ENCODE measurements around the gene IRAK2. TPM values are rescaled to one million over a fixed set of nuclear protein-coding genes. Genes with fewer than 3 reads are reported as not detected.

Gene IRAK2
- total RNA-seq, 4 donors from 2014 or later = 3.6 to 13.6 (median 7.4) TPM

- Histone ChIP-seq H3K27me3 (no peaks in the 10 kb centered on the region), H3K9me3 (no peaks in the 10 kb centered on the region), H3K27ac (no peak overlapping the region), H3K4me1 (peaks cover 40% of the 10 kb centered on the region), H3K36me3 (peaks cover 44% of the 10 kb centered on the region), H3K4me3 (no peak overlapping the region)
- TF ChIP-seq POLR2AphosphoS5 (IDR thresholded peaks at IDR 0.05) = no peak
- TF ChIP-seq, protein P1, sequence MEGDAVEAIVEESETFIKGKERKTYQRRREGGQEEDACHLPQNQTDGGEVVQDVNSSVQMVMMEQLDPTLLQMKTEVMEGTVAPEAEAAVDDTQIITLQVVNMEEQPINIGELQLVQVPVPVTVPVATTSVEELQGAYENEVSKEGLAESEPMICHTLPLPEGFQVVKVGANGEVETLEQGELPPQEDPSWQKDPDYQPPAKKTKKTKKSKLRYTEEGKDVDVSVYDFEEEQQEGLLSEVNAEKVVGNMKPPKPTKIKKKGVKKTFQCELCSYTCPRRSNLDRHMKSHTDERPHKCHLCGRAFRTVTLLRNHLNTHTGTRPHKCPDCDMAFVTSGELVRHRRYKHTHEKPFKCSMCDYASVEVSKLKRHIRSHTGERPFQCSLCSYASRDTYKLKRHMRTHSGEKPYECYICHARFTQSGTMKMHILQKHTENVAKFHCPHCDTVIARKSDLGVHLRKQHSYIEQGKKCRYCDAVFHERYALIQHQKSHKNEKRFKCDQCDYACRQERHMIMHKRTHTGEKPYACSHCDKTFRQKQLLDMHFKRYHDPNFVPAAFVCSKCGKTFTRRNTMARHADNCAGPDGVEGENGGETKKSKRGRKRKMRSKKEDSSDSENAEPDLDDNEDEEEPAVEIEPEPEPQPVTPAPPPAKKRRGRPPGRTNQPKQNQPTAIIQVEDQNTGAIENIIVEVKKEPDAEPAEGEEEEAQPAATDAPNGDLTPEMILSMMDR (IDR thresholded peaks at IDR 0.05) = no peak
- TF ChIP-seq EP300 (IDR thresholded peaks at IDR 0.05) = no peak
- no peak for TF ChIP-seq POLR2A (IDR thresholded peaks at IDR 0.05)
- 78% methylated on average over 5 of the region's 5 CpGs for WGBS
- DNase-seq (ENCODE audit: low spot score in 2 of 2) = no peak
These were observed 117.2 kb downstream of the IRAK2 start for GRCh38 chr3:10281951-10282350.

GRCh38 chr3:10283638-10284037 lies 118.9 kb downstream of the IRAK2 start:
- Histone ChIP-seq H3K27ac (no peak overlapping the region), H3K4me1 (peaks cover 45% of the 10 kb centered on the region), H3K27me3 (no peaks in the 10 kb centered on the region), H3K4me3 (no peak overlapping the region), H3K36me3 (peaks cover 29% of the 10 kb centered on the region), H3K9me3 (no peaks in the 10 kb centered on the region)
- TF ChIP-seq EP300 (IDR thresholded peaks at IDR 0.05) (no peak), POLR2A (IDR thresholded peaks at IDR 0.05) (no peak), POLR2AphosphoS5 (IDR thresholded peaks at IDR 0.05) (no peak)
- TF ChIP-seq, protein P1 (IDR thresholded peaks at IDR 0.05) = no peak
- no peak for DNase-seq (ENCODE audit: low spot score in 2 of 2)
- WGBS = 57% methylated on average over 5 of the region's 5 CpGs

DNA sequence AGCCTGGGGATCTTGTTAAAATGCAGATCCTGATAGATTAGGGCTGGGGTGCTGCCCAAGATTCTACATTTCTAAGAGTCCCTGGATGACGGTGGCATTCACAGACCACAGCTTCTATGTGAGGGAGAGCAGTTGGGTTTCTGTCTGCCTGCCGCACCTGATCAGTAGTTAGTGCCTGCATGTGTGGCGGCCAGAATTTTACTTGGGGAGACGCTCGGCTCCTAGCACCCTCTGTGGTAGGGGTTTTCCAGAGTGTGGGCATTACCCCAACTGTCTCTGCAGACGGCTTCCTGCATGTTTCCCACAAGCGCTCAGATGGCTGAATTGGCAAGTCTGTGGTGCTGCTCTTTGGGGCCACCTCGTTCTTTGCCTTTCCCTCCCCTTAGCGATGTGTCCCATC lies 119.8 kb downstream of the IRAK2 start:
- H3K36me3 ChIP-seq = peaks cover 25% of the 10 kb centered on the region
- 50% methylated on average over 7 of the region's 9 CpGs for WGBS

GRCh38 chr3:10285272-10286132 lies 120.8 kb downstream of the IRAK2 start:
- WGBS = 68% methylated on average over 12 of the region's 12 CpGs
- TF ChIP-seq EP300 (IDR thresholded peaks at IDR 0.05) = no peak
- no peak for TF ChIP-seq POLR2AphosphoS5 (IDR thresholded peaks at IDR 0.05)
- TF ChIP-seq POLR2A (IDR thresholded peaks at IDR 0.05) = no peak
- TF ChIP-seq, protein P1 (IDR thresholded peaks at IDR 0.05) = no peak
- H3K4me3 ChIP-seq = no peak overlapping the region
- H3K27ac ChIP-seq = peak overlapping the region; percentile 18
- no peaks in the 10 kb centered on the region for H3K9me3 ChIP-seq
- no peaks in the 10 kb centered on the region for H3K27me3 ChIP-seq
- peaks cover 15% of the 10 kb centered on the region for H3K36me3 ChIP-seq
- peaks cover 45% of the 10 kb centered on the region for H3K4me1 ChIP-seq
- peak in 1 of 2 donors; percentile 63 for DNase-seq (ENCODE audit: low spot score in 2 of 2)

More for the DNA sequence above, 119.8 kb downstream of the IRAK2 start:
- Histone ChIP-seq H3K4me3 (no peak overlapping the region), H3K27me3 (no peaks in the 10 kb centered on the region), H3K27ac (no peak overlapping the region), H3K9me3 (no peaks in the 10 kb centered on the region), H3K4me1 (peaks cover 45% of the 10 kb centered on the region)
- no peak for TF ChIP-seq POLR2AphosphoS5 (IDR thresholded peaks at IDR 0.05)
- TF ChIP-seq, protein P1 (IDR thresholded peaks at IDR 0.05) = no peak
- TF ChIP-seq POLR2A (IDR thresholded peaks at IDR 0.05) = no peak
- no peak for TF ChIP-seq EP300 (IDR thresholded peaks at IDR 0.05)
- DNase-seq (ENCODE audit: low spot score in 2 of 2) = no peak

DNA sequence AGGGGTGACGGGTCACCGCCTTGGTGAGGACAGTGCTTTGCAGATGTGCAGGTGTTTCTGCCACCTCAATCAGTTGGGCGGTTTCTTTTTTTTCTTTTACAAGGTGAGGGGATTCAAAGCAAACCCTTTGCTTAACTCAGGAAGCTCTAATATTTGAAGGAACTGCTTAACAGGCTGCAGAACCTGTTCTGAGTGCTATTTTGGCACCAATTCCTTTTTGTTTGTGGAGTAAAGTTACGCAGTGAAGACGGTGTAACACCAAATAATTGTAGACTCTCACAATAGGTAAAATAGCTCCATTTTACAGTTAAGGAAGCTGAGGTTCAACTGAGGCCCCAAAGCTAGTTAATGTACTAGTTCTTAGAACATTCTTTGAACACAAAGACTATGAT lies 121.4 kb downstream of the IRAK2 start:
- Histone ChIP-seq H3K27me3 (no peaks in the 10 kb centered on the region), H3K36me3 (peaks cover 8% of the 10 kb centered on the region), H3K9me3 (no peaks in the 10 kb centered on the region), H3K4me3 (no peak overlapping the region), H3K4me1 (peaks cover 45% of the 10 kb centered on the region), H3K27ac (no peak overlapping the region)
- no peak for DNase-seq (ENCODE audit: low spot score in 2 of 2)
- WGBS = 63% methylated on average over 5 of the region's 5 CpGs
- TF ChIP-seq EP300 (IDR thresholded peaks at IDR 0.05) = no peak

All from suprapubic skin (tissue), 4 donors.